Kidney glomerular epithelial cell (primary cell): Measurements from ENCODE around the gene INTS15.
"Not testable (repeated sequence)": the region's sequence is repeated elsewhere in the genome, so short reads cannot be mapped to it uniquely, and the experiment has no call there.

ENCODE experiments used
- DNase-seq: peaks from one replicate; lab custom pipeline; 2025; lab: John Stamatoyannopoulos, UW

INTS15 gene

DNA sequence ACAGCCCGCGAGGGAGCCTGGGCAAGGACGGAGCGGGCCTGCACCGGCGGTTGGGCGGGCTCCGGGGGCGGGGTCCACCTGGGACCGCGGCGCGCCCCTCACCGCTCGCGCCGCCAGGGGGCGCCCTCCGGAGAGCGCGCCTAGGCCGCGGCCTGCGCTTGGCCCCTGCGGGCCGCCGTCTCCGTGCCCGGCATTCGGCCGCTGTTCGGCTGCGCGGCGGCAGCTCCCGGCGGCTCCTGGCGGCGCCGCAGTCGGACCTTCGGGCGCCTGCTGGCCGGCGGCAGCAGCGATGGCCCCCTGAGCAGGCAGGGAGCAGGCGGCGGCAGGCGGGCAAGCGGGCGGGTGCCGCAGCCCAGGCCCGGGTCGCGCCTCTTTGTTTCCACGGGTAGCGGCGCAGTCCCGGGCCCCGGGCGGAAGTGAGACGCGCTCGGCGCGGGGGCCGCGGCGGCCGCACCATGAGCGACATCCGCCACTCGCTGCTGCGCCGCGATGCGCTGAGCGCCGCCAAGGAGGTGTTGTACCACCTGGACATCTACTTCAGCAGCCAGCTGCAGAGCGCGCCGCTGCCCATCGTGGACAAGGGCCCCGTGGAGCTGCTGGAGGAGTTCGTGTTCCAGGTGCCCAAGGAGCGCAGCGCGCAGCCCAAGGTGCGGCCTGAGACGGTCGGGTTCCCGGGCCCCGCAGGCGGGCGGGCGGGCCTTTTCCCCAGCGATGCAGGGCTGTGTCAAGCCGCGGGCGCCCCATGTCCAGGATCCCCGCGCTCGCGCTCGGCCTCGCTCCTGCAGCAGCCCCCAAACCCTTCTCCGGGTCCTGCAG lies at the start of gene INTS15:
TSS of gene INTS15 (plus strand) at position 193 of the 816 bp plus-strand sequence. CDS start at position 456, 263 bp downstream.
- peak; percentile 74 for DNase-seq

- no peak for DNase-seq
Measured at GRCh38 chr7:6542368-6542767, 47.5 kb upstream of the INTS15 start.

- DNase-seq: no peak
Measured at GRCh38 chr7:6545398-6546126, 44.3 kb upstream of the INTS15 start.

GRCh38 chr7:6546498-6547251 lies 43.1 kb upstream of the INTS15 start:
- no peak for DNase-seq

- DNase-seq: no peak
Measured at GRCh38 chr7:6547400-6547799, 42.4 kb upstream of the INTS15 start.

DNA sequence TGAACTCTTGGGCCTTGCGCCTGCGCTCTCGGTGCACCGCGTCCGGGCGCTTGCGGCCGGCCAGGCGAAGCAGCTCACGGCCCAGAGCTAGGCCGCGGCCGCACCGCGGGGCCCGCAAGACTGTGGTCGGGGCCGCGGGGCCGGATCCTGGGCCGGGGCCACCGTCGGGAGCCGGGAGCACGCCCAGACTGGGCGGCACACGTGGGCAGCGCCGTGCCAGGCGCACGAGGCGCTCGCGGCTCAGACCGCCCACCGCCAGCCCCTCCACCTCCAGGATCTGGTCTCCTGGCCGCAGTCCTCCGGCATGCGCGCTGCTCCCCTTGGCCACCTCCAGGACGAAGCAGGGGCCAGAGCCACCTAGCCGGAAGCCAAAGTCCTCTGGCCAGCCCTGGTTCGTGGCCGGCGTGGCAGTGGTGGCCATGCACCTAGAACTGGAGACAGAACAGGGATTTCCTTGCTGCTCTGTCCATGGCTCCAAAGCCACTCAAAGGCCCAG lies 38.8 kb upstream of the INTS15 start, which contains the start of gene GRID2IP:
TSS of gene GRID2IP (minus strand) at position 446 of the 496 bp plus-strand sequence. CDS start at position 421, 25 bp downstream.
- no peak for DNase-seq

GRCh38 chr7:6553448-6554044 lies 36.3 kb upstream of the INTS15 start:
- DNase-seq: no peak

DNA sequence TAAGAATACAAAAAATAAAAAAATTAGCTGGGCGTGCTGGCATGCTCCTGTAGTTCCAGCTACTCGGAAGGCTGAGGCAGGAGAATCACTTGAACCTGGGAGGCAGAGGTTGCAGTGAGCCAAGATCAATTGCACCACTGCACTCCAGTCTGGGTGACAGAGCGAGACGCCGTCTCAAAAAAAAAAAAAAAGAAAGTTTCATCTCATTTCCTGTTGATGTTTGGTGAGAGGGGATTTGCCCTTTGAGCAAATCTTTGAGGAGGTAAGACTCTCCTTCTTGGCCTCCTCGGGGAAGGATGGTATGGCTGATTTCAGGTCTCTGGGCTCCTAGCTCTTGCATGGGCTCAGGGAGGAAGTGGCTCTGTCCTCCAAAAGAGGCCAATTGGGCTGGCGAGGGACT lies 35.0 kb upstream of the INTS15 start:
- DNase-seq: no peak

DNA sequence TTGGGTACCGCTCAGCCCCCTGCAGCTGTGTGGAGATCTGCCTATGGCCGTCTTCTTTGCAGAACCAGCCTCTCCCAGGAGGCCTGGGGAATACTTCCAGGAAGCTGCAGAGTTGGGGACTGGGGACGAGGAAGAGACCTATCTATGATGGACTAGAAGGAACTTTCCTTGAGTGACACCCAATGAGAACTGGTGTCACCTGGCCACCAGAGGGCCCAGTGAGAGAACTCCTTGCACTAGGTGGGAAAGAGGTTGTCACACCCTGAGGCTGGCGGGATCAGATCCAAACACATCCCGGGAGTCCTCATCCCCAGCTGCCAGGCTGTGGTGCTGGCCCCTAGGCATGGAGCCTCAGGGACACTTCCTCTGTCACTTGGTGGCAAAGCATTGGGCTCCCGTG lies 33.6 kb upstream of the INTS15 start:
- DNase-seq: no peak

DNA sequence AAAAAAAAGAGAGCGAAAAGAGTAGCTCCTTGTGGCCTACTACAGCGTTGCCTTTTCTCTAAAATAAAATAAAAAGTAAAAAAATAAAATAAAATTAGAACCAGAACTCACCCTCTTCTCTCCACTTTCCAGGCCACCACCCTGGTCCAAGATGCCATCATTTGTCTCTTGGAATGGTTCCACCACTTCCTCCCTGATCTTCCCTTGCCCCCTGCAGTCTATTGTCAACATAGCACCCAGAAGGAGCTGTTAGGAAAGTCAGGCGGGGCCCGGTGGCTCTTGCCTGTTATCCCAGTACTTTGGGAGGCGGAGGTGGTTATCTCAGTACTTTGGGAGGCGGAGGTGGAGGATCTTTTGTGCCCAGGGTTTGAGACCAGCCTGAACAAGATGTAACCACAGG lies 31.0 kb upstream of the INTS15 start:
- DNase-seq: peak; percentile 44

DNA sequence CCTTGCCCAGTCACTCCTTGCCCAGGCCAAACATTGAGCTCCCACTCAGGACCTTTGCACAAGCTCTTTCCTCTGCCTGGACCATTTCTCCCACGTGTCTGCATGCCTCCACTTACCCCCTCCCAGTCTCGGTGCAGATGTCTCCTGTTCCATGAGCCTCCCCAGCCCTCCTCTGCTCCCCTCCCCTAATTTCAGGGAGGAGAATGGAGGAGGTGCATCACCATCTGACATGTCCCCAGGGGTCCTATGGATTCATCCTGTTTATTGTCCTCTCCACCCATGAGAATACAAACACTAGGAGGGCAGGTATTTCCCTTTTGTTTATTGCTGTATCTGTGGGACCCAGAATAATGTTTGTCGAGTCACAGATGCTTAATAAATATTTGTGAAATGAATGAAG lies 29.9 kb upstream of the INTS15 start:
- DNase-seq: no peak

DNA sequence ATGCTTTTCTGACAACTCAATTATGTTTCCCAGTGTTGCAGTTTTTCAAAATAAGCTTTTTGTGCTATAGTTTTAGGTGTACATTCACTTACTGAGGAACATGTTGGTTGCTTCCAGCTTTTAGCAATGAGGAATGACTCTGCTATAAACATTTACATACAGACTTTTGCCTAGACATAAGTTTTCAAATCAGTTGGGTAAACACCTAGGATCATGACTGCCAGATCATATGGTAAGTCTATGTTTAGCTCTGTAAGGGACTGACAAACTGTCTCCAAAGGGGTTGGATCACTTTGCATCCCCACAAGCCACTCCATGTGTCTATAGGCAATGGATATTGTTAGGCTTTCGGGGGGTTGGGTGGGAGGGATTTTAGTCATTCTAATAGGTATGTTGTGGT lies 27.7 kb upstream of the INTS15 start:
- no peak for DNase-seq

DNA sequence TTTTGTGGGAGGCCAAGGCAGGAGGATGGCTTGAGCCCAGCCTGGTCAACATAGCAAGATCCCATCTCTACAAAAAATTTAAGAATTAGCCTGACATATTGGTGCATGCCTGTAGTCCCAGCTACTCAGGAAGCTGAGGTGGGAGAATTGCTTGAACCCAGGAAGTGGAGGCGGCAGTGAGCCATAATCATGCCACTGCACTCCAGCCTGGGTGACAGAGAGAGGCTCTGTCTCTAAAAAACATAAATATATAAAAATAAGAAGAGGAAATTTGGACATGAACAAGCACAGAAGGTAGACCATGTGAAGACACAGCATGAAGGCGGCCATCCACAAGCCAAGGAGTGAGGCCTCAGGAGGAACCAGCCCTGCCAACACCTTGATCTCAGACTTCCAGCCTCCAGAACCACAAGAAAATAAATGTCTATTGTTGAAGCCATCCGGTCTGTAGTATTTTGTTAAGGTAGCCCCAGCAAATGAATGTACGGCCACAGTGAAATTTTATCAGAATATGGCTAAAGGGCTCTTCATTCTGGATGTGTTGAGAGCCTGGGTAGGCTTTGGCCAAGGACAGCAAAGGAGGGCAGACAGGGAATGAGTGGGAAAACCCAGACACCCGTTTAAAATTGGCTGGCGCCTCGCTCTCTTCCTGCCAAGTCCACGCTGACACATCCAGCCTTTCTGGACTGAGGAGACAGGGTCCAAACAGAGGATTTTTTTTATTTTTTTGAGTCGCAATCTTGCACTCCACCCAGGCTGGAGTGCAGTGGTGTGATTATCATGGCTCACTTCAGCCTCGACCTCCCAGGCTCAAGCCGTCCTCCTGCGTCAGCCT lies 25.7 kb upstream of the INTS15 start:
- no peak for DNase-seq

DNA sequence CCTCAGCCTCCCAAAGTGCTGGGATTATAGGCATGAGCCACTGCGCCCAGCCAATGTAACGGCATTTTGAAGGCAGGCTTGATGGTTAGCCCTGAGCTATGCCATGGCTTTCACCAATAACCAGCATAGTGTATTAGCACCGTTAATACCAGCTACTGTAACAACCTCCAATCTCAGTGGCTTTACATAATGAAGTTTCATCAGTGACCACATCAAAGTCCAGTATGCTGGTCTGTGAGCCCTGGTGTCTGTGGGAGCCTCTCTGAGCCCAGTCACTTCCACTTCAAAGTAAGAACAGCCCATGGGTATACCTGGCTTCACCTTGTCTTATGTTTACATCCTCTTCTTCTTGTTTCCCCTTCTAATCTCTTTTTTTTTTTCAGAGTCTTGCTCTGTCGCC lies 24.2 kb upstream of the INTS15 start:
- no peak for DNase-seq

DNA sequence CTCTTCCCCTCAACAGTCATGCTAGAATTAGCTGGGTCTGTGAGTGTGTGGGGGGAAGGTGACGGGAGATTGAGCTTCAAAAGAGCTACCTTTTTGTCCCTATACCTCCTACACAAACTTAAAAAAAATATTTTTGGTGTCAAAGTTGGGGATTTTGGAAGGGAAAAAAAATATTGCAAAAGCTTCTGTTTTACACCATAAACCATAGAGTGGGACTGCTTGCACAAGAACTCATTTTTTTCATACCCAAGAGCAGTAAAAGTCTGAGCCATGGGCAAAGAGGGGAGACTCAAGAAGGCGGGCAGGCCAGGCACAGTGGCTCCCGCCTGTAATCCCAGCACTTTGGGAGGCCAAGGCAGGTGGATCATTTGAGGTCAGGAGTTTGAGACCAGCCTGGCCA lies 21.9 kb upstream of the INTS15 start:
- DNase-seq: no peak

DNA sequence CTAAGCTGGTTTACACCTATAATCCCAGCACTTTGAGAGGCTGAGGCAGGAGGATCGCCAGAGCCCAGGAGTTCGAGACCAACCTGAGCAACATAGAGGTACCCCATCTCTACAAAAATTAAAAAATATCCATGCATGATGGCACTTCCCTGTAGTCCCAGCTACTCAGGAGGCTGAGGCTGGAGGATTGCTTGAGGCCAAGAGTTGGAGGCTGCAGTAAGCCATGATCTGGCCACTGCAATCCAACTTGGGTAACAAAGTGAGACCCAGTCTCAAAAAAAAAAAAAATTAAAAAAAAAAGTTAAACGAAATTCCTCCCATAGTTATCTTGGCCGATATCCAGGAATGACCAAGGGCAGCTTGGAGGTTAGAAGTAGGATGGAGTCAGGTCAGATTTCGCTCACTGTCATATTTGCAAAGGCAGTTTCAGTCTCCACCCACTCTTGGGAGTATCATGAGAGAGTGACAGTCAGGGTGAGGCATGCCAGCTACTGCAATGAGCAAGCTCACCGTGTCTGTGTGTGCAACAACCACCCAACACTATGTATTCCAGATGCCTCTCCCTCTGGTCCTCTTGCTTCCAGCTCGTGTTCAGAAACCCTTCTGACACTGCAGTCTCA lies 18.6 kb upstream of the INTS15 start:
- no peak for DNase-seq

- DNase-seq: no peak
Measured at GRCh38 chr7:6575281-6576023, 14.4 kb upstream of the INTS15 start.

- no peak for DNase-seq
Measured at GRCh38 chr7:6576024-6576866, 13.6 kb upstream of the INTS15 start.

GRCh38 chr7:6576867-6577368 lies 12.9 kb upstream of the INTS15 start:
- DNase-seq: not testable (repeated sequence)
